ENCODE data around the gene LACRT. TPM values are rescaled to one million over a fixed set of nuclear protein-coding genes. Genes with fewer than 3 reads are reported as not detected.

Gene LACRT
- total and polyA plus RNA-seq, 7 donors: not detected

GRCh38 chr12:54653025-54653424, 18.3 kb upstream of the LACRT start:
- intact Hi-C loops (cut with DNase I): no loop called here
- Histone ChIP-seq H3K4me1 (peaks cover 0 to 15% (median 6%) of the 10 kb centered on the region in 4 donors), H3K27me3 (no peaks in the 10 kb centered on the region), H3K27ac (no peak overlapping the region), H3K9me3 (no peaks in the 10 kb centered on the region), H3K36me3 (no peaks in the 10 kb centered on the region), H3K4me3 (no peak overlapping the region)
- DNase-seq: no peak
- no peak for TF ChIP-seq CTCF (IDR thresholded peaks at IDR 0.05)
- no peak for TF ChIP-seq POLR2A (IDR thresholded peaks at IDR 0.05)
- no peak for TF ChIP-seq POLR2AphosphoS5 (IDR thresholded peaks at IDR 0.05)
- no peak for TF ChIP-seq EP300 (IDR thresholded peaks at IDR 0.05)
- 69 to 82% methylated on average over 9 of the region's 9 CpGs for WGBS, 2 donors

GRCh38 chr12:54650889-54651288, 16.2 kb upstream of the LACRT start:
- H3K4me3 ChIP-seq: no peak overlapping the region
- no peaks in the 10 kb centered on the region for H3K36me3 ChIP-seq
- no peaks in the 10 kb centered on the region for H3K27me3 ChIP-seq
- intact Hi-C loops (cut with DNase I): no loop called here
- peaks cover 0 to 15% (median 6%) of the 10 kb centered on the region in 4 donors for H3K4me1 ChIP-seq
- TF ChIP-seq EP300 (IDR thresholded peaks at IDR 0.05): no peak
- no peak for TF ChIP-seq POLR2AphosphoS5 (IDR thresholded peaks at IDR 0.05)
- no peak for TF ChIP-seq CTCF (IDR thresholded peaks at IDR 0.05)
- TF ChIP-seq POLR2A (IDR thresholded peaks at IDR 0.05): no peak
- H3K9me3 ChIP-seq: no peaks in the 10 kb centered on the region
- peak overlapping the region in 1 of 4 donors; percentile 23 for H3K27ac ChIP-seq
- WGBS, 2 donors: 69 to 80% methylated on average over 5 of the region's 5 CpGs
- DNase-seq: no peak

GRCh38 chr12:54650409-54650808, 15.7 kb upstream of the LACRT start:
- Histone ChIP-seq H3K4me1 (peaks cover 0 to 15% (median 6%) of the 10 kb centered on the region in 4 donors), H3K36me3 (no peaks in the 10 kb centered on the region), H3K27me3 (no peaks in the 10 kb centered on the region), H3K4me3 (no peak overlapping the region), H3K9me3 (no peaks in the 10 kb centered on the region), H3K27ac (peak overlapping the region in 1 of 4 donors; percentile 23)
- no peak for DNase-seq
- intact Hi-C loops (cut with DNase I): no loop called here
- 49 to 66% methylated on average over 4 of the region's 4 CpGs for WGBS, 2 donors
- TF ChIP-seq CTCF (IDR thresholded peaks at IDR 0.05) (no peak), POLR2AphosphoS5 (IDR thresholded peaks at IDR 0.05) (peak in 1 of 4 donors; percentile 19), EP300 (IDR thresholded peaks at IDR 0.05) (no peak), POLR2A (IDR thresholded peaks at IDR 0.05) (no peak)

- TF ChIP-seq EP300 (IDR thresholded peaks at IDR 0.05) (no peak), POLR2A (IDR thresholded peaks at IDR 0.05) (no peak), CTCF (IDR thresholded peaks at IDR 0.05) (no peak), POLR2AphosphoS5 (IDR thresholded peaks at IDR 0.05) (no peak)
- 7 to 57% methylated on average over 1 of the region's 1 CpG for WGBS, 2 donors
- peaks cover 0 to 15% (median 6%) of the 10 kb centered on the region in 4 donors for H3K4me1 ChIP-seq
- no peaks in the 10 kb centered on the region for H3K9me3 ChIP-seq
- H3K36me3 ChIP-seq: no peaks in the 10 kb centered on the region
- DNase-seq: no peak
- intact Hi-C loops (cut with DNase I): no loop called here
- no peak overlapping the region for H3K4me3 ChIP-seq
- no peaks in the 10 kb centered on the region for H3K27me3 ChIP-seq
- no peak overlapping the region for H3K27ac ChIP-seq
Observed at GRCh38 chr12:54649825-54650224, 15.1 kb upstream of the LACRT start.

GRCh38 chr12:54648265-54648664, 13.6 kb upstream of the LACRT start, which contains the start of gene DCD:
Gene DCD (minus strand): TSS chr12:54648365. CDS start chr12:54648303, 62 bp downstream.
- Histone ChIP-seq H3K27ac (no peak within 1 kb of the TSS), H3K9me3 (no peaks in the 10 kb centered on the region), H3K27me3 (no peaks in the 10 kb centered on the region), H3K4me1 (peaks cover 0 to 15% (median 6%) of the 10 kb centered on the region in 4 donors), H3K36me3 (no peaks in the 10 kb centered on the region), H3K4me3 (no peak within 1 kb of the TSS)
- TF ChIP-seq POLR2A (IDR thresholded peaks at IDR 0.05): no peak
- no peak for TF ChIP-seq CTCF (IDR thresholded peaks at IDR 0.05)
- TF ChIP-seq POLR2AphosphoS5 (IDR thresholded peaks at IDR 0.05): no peak
- no peak for TF ChIP-seq EP300 (IDR thresholded peaks at IDR 0.05)
- 56 to 84% methylated on average over 2 of the region's 2 CpGs for whole genome bisulfite sequencing, 2 donors
- DNase-seq: no peak
- intact Hi-C loops (cut with DNase I): no loop called here

Data from sigmoid colon (tissue), 7 donors.